WTC11 (cell line): ENCODE results near the gene CDH13. TPM values are rescaled to one million over a fixed set of nuclear protein-coding genes. Genes with fewer than 3 reads are reported as not detected.

Experiments used
- ATAC-seq: fragments of 200-7000 bp; cut with Tn5 transposase; 2 replicates; pipeline ENCODE4 v1.10.0; 2021; ENCODE audit warnings: mild to moderate bottlenecking, moderate library complexity
- CTCF ChIA-PET: fragments of 300-600 bp; sonication (Branson Sonifier 250); formaldehyde crosslinking; loops from one replicate; lab custom pipeline; 2021; ENCODE audit warnings: antibody characterized with exemption; lab: Charles Lee
- POLR2A ChIA-PET: fragments of 350-600 bp; sonication (Branson Sonifier 250); formaldehyde crosslinking; loops from one replicate; lab custom pipeline; 2021; ENCODE audit warnings: antibody characterized with exemption; lab: Charles Lee
- DNase-seq: peaks from one replicate; pipeline ENCODE4 v3.0.0; 2021; ENCODE audit warnings: low spot score
- H3K27ac Mint-ChIP-seq: 2 replicates; pipeline ENCODE4 v1.8.0; 2021; ENCODE audit warnings: mixed read lengths
- H3K27me3 Mint-ChIP-seq: 2 replicates; pipeline ENCODE4 v1.8.0; 2021; ENCODE audit warnings: low read depth, mild to moderate bottlenecking, moderate library complexity, mixed read lengths
- H3K36me3 Mint-ChIP-seq: 2 replicates; pipeline ENCODE4 v1.8.0; 2021; ENCODE audit warnings: mixed read lengths
- H3K4me1 Mint-ChIP-seq: 2 replicates; pipeline ENCODE4 v1.8.0; 2022; ENCODE audit warnings: mixed read lengths
- H3K4me3 Mint-ChIP-seq: 2 replicates; pipeline ENCODE4 v1.8.0; 2021; ENCODE audit warnings: mild to moderate bottlenecking, moderate library complexity, mixed read lengths
- H3K9me3 Mint-ChIP-seq: 2 replicates; pipeline ENCODE4 v1.8.0; 2021; ENCODE audit warnings: mixed read lengths
- CBFB ChIP-seq: sonication (generic); formaldehyde crosslinking; IDR thresholded peaks from 2 replicates; pipeline ENCODE4 v1.8.1; 2022; ENCODE audit warnings: mild to moderate bottlenecking, low read depth, missing genetic modification reagents
- CREB1 ChIP-seq: sonication (generic); formaldehyde crosslinking; IDR thresholded peaks from 2 replicates; pipeline ENCODE4 v1.8.0; 2023; ENCODE audit warnings: mild to moderate bottlenecking, missing genetic modification reagents
- FOXP1 ChIP-seq: sonication (generic); formaldehyde crosslinking; IDR thresholded peaks from 2 replicates; pipeline ENCODE4 v1.8.0; 2022; ENCODE audit warnings: missing genetic modification reagents, mild to moderate bottlenecking, moderate library complexity, borderline replicate concordance
- MYBL2 ChIP-seq: sonication (generic); formaldehyde crosslinking; IDR thresholded peaks from 2 replicates; pipeline ENCODE4 v1.8.1; 2023; ENCODE audit warnings: mild to moderate bottlenecking, moderate library complexity, missing genetic modification reagents
- NR2C2 ChIP-seq: sonication (generic); formaldehyde crosslinking; IDR thresholded peaks from 2 replicates; pipeline ENCODE4 v1.8.0; 2022; ENCODE audit warnings: mild to moderate bottlenecking, missing genetic modification reagents
- RELA ChIP-seq: sonication (generic); formaldehyde crosslinking; IDR thresholded peaks from 2 replicates; pipeline ENCODE4 v1.8.1; 2022; ENCODE audit warnings: missing genetic modification reagents, mild to moderate bottlenecking, borderline replicate concordance
- ZNF121 ChIP-seq: sonication (generic); formaldehyde crosslinking; IDR thresholded peaks from 2 replicates; pipeline ENCODE4 v1.8.0; 2023; ENCODE audit warnings: missing genetic modification reagents
- ZNF138 ChIP-seq: sonication (generic); formaldehyde crosslinking; conservative IDR thresholded peaks from 2 replicates; pipeline ENCODE4 v1.8.1; 2022; ENCODE audit warnings: mild to moderate bottlenecking, moderate library complexity, missing genetic modification reagents
- ZNF671 ChIP-seq: fragments of 250-450 bp; sonication (Bioruptor Pico); IDR thresholded peaks from 2 replicates; pipeline ENCODE4 v1.8.0; 2021; ENCODE audit warnings: mild to moderate bottlenecking
- total RNA-seq: library from RNA; stranded (reverse); gene quantifications from 3 replicates; pipeline ENCODE4 v1.2.3, GENCODE V29; 2021
- TF ChIP-seq, protein P1 (sequence below): fragments of 250-450 bp; sonication (Bioruptor Pico); IDR thresholded peaks from 2 replicates; pipeline ENCODE4 v1.9.0; 2021; ENCODE audit warnings: mild to moderate bottlenecking
- TF ChIP-seq, protein P2 (sequence below): sonication (generic); formaldehyde crosslinking; IDR thresholded peaks from 2 replicates; pipeline ENCODE4 v1.8.0; 2022; ENCODE audit warnings: mild to moderate bottlenecking, missing genetic modification reagents
- TF ChIP-seq, protein P3 (sequence below): fragments of 250-450 bp; sonication (Bioruptor Pico); IDR thresholded peaks from 2 replicates; pipeline ENCODE4 v1.8.0; 2021; ENCODE audit warnings: mild to moderate bottlenecking
- TF ChIP-seq, protein P4 (sequence below): fragments of 250-450 bp; sonication (Bioruptor Pico); IDR thresholded peaks from 2 replicates; pipeline ENCODE4 v2.1.2; 2022; ENCODE audit warnings: mild to moderate bottlenecking, moderate library complexity
- TF ChIP-seq, protein P5 (sequence below): sonication (generic); formaldehyde crosslinking; IDR thresholded peaks from 2 replicates; pipeline ENCODE4 v1.8.0; 2022; ENCODE audit warnings: mild to moderate bottlenecking, missing genetic modification reagents
- TF ChIP-seq, protein P6 (sequence below): sonication (generic); formaldehyde crosslinking; IDR thresholded peaks from 2 replicates; pipeline ENCODE4 v1.8.1; 2023; ENCODE audit warnings: mild to moderate bottlenecking, missing genetic modification reagents, moderate library complexity
- TF ChIP-seq, protein P7 (sequence below): sonication (generic); formaldehyde crosslinking; IDR thresholded peaks from 2 replicates; pipeline ENCODE4 v1.8.0; 2022; ENCODE audit warnings: mild to moderate bottlenecking, missing genetic modification reagents

The CDH13 gene
- total RNA-seq, 1 experiment from 2014 or later = 0.81 TPM

DNA sequence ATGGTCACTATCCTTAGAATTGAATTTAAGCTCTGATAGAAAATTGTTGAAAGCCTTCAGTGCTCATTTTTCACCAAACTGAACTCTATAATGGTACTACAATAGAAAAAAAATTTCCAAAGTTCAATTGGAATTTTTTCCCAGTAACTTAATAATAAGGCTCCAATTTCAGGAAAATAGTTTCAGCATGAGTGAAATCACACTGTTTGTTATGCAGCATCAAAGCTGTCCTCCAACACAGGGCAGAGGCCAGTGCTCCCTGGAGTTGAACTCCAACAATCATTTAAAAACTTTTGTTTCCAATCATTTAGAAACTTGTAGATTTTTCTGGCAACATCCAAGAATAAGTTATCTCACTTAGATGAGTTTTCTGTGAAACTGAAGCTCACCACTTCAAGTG is 1077.9 kb downstream of the CDH13 start (continued):
- TF ChIP-seq, protein P1, sequence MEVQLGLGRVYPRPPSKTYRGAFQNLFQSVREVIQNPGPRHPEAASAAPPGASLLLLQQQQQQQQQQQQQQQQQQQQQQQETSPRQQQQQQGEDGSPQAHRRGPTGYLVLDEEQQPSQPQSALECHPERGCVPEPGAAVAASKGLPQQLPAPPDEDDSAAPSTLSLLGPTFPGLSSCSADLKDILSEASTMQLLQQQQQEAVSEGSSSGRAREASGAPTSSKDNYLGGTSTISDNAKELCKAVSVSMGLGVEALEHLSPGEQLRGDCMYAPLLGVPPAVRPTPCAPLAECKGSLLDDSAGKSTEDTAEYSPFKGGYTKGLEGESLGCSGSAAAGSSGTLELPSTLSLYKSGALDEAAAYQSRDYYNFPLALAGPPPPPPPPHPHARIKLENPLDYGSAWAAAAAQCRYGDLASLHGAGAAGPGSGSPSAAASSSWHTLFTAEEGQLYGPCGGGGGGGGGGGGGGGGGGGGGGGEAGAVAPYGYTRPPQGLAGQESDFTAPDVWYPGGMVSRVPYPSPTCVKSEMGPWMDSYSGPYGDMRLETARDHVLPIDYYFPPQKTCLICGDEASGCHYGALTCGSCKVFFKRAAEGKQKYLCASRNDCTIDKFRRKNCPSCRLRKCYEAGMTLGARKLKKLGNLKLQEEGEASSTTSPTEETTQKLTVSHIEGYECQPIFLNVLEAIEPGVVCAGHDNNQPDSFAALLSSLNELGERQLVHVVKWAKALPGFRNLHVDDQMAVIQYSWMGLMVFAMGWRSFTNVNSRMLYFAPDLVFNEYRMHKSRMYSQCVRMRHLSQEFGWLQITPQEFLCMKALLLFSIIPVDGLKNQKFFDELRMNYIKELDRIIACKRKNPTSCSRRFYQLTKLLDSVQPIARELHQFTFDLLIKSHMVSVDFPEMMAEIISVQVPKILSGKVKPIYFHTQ (CRISPR knock-in tag) = no peak
- TF ChIP-seq, protein P2, sequence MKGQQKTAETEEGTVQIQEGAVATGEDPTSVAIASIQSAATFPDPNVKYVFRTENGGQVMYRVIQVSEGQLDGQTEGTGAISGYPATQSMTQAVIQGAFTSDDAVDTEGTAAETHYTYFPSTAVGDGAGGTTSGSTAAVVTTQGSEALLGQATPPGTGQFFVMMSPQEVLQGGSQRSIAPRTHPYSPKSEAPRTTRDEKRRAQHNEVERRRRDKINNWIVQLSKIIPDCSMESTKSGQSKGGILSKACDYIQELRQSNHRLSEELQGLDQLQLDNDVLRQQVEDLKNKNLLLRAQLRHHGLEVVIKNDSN (CRISPR knock-in tag) = no peak
- TF ChIP-seq MYBL2 = no peak
- TF ChIP-seq, protein P3, sequence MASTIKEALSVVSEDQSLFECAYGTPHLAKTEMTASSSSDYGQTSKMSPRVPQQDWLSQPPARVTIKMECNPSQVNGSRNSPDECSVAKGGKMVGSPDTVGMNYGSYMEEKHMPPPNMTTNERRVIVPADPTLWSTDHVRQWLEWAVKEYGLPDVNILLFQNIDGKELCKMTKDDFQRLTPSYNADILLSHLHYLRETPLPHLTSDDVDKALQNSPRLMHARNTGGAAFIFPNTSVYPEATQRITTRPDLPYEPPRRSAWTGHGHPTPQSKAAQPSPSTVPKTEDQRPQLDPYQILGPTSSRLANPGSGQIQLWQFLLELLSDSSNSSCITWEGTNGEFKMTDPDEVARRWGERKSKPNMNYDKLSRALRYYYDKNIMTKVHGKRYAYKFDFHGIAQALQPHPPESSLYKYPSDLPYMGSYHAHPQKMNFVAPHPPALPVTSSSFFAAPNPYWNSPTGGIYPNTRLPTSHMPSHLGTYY (CRISPR knock-in tag) = no peak

DNA sequence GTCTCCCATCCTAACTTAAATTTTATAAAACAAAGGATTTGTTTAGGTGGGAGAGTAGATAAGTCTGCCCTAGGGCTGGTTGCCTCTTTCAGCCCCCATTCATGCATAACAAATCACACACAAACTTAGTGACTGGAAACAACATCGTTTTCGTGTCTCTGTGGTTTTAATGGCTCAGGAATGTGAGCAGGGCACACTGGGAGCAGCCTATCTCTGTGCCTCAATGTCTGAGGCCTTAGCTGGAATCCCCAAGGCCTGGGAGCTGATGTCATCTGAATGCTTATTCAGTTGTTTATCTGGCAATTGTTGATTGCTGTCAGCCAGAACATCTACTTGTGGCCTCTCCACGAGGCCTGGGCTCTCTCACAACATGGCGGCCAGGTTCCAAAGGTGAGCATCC is 1079.1 kb downstream of the CDH13 start:
- POLR2A ChIA-PET = no interaction called here
- Mint-ChIP-seq H3K27ac (no peak overlapping the region; the same call in 1 of the 2 replicates), H3K4me1 (no peaks in the 10 kb centered on the region), H3K27me3 (no peaks in the 10 kb centered on the region; the same call in 1 of the 2 replicates), H3K36me3 (no peaks in the 10 kb centered on the region), H3K9me3 (peaks cover 3% of the 10 kb centered on the region; the same call in 1 of the 2 replicates), H3K4me3 (no peak overlapping the region)
- ATAC-seq (no peak), DNase-seq (no peak)
- CTCF ChIA-PET = no interaction called here
- TF ChIP-seq CREB1 (CRISPR knock-in tag) = no peak
- TF ChIP-seq, protein P4, sequence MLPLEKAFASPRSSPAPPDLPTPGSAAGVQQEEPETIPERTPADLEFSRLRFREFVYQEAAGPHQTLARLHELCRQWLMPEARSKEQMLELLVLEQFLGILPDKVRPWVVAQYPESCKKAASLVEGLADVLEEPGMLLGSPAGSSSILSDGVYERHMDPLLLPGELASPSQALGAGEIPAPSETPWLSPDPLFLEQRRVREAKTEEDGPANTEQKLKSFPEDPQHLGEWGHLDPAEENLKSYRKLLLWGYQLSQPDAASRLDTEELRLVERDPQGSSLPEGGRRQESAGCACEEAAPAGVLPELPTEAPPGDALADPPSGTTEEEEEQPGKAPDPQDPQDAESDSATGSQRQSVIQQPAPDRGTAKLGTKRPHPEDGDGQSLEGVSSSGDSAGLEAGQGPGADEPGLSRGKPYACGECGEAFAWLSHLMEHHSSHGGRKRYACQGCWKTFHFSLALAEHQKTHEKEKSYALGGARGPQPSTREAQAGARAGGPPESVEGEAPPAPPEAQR = no peak
- TF ChIP-seq, protein P5, sequence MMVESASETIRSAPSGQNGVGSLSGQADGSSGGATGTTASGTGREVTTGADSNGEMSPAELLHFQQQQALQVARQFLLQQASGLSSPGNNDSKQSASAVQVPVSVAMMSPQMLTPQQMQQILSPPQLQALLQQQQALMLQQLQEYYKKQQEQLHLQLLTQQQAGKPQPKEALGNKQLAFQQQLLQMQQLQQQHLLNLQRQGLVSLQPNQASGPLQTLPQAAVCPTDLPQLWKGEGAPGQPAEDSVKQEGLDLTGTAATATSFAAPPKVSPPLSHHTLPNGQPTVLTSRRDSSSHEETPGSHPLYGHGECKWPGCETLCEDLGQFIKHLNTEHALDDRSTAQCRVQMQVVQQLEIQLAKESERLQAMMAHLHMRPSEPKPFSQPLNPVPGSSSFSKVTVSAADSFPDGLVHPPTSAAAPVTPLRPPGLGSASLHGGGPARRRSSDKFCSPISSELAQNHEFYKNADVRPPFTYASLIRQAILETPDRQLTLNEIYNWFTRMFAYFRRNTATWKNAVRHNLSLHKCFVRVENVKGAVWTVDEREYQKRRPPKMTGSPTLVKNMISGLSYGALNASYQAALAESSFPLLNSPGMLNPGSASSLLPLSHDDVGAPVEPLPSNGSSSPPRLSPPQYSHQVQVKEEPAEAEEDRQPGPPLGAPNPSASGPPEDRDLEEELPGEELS (CRISPR knock-in tag) = no peak
- no peak for TF ChIP-seq ZNF671 (CRISPR knock-in tag)
- TF ChIP-seq CBFB = no peak
- no peak for TF ChIP-seq NR2C2

DNA sequence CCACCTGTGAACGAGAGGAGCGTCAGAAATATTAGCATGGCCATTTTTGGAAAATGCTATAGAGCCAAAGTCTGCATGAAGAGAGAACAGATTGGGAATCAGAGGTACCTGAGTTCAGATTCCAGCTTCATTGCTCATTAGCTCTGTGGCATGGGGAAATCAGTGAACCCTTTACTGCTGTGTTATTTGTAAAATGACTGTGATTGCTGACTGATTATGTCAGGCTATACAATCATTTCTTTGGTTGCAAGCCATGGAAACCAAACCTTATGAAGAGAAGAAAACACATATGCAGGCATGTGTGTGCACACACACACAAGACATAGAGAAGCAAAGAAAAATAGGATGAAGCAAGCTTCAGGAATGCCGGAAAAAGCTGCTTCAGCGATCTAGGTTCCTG is 1079.6 kb downstream of the CDH13 start:
- peaks cover 3% of the 10 kb centered on the region; the same call in 1 of the 2 replicates for H3K9me3 Mint-ChIP-seq
- H3K4me3 Mint-ChIP-seq = no peak overlapping the region
- H3K4me1 Mint-ChIP-seq = no peaks in the 10 kb centered on the region
- no peak for ATAC-seq
- CTCF ChIA-PET = no interaction called here
- no peak overlapping the region; the same call in 1 of the 2 replicates for H3K27ac Mint-ChIP-seq
- no peaks in the 10 kb centered on the region; the same call in 1 of the 2 replicates for H3K27me3 Mint-ChIP-seq
- no peaks in the 10 kb centered on the region for H3K36me3 Mint-ChIP-seq
- POLR2A ChIA-PET = no interaction called here
- DNase-seq = no peak
- TF ChIP-seq, protein P3 (CRISPR knock-in tag) = no peak
- TF ChIP-seq FOXP1 (CRISPR knock-in tag) (no peak), ZNF121 (CRISPR knock-in tag) (no peak), ZNF138 (CRISPR knock-in tag) (no peak), RELA (CRISPR knock-in tag) (no peak)
- TF ChIP-seq, protein P6, sequence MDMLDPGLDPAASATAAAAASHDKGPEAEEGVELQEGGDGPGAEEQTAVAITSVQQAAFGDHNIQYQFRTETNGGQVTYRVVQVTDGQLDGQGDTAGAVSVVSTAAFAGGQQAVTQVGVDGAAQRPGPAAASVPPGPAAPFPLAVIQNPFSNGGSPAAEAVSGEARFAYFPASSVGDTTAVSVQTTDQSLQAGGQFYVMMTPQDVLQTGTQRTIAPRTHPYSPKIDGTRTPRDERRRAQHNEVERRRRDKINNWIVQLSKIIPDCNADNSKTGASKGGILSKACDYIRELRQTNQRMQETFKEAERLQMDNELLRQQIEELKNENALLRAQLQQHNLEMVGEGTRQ (CRISPR knock-in tag) = no peak
- TF ChIP-seq, protein P7, sequence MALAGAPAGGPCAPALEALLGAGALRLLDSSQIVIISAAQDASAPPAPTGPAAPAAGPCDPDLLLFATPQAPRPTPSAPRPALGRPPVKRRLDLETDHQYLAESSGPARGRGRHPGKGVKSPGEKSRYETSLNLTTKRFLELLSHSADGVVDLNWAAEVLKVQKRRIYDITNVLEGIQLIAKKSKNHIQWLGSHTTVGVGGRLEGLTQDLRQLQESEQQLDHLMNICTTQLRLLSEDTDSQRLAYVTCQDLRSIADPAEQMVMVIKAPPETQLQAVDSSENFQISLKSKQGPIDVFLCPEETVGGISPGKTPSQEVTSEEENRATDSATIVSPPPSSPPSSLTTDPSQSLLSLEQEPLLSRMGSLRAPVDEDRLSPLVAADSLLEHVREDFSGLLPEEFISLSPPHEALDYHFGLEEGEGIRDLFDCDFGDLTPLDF (CRISPR knock-in tag) = no peak
- TF ChIP-seq, protein P4 = no peak
